HEK293T (cell line): ENCODE measurements around the gene EIF4E3.

Experiments
- ARNT ChIP-seq: fragments of 450-650 bp; IDR thresholded peaks from 2 replicates; pipeline ENCODE4 v1.6.1; 2017; ENCODE audit warnings: mild to moderate bottlenecking
- BHLHE40 ChIP-seq: fragments of 450-650 bp; IDR thresholded peaks from 2 replicates; pipeline ENCODE4 v1.6.1; 2016; ENCODE audit warnings: mild to moderate bottlenecking, moderate library complexity, borderline replicate concordance
- CTBP1 ChIP-seq: fragments of 450-650 bp; IDR thresholded peaks from 2 replicates; pipeline ENCODE4 v1.6.1; 2016; ENCODE audit warnings: borderline replicate concordance
- ELF4 ChIP-seq: fragments of 450-650 bp; IDR thresholded peaks from 2 replicates; pipeline ENCODE4 v1.6.1; 2017; ENCODE audit warnings: antibody characterized with exemption
- LEF1 ChIP-seq: fragments of 450-650 bp; IDR thresholded peaks from 2 replicates; pipeline ENCODE4 v1.6.1; 2017; ENCODE audit warnings: mild to moderate bottlenecking, borderline replicate concordance
- SP1 ChIP-seq: fragments of 450-650 bp; IDR thresholded peaks from 2 replicates; pipeline ENCODE4 v1.6.1; 2017
- TARDBP ChIP-seq: fragments of 450-650 bp; IDR thresholded peaks from 2 replicates; pipeline ENCODE4 v1.6.1; 2016
- ZNF384 ChIP-seq: fragments of 450-650 bp; IDR thresholded peaks from 2 replicates; pipeline ENCODE4 v1.6.1; 2016
- TF ChIP-seq, protein P1 (sequence below): fragments of 450-650 bp; IDR thresholded peaks from 2 replicates; pipeline ENCODE4 v1.6.1; 2016

DNA sequence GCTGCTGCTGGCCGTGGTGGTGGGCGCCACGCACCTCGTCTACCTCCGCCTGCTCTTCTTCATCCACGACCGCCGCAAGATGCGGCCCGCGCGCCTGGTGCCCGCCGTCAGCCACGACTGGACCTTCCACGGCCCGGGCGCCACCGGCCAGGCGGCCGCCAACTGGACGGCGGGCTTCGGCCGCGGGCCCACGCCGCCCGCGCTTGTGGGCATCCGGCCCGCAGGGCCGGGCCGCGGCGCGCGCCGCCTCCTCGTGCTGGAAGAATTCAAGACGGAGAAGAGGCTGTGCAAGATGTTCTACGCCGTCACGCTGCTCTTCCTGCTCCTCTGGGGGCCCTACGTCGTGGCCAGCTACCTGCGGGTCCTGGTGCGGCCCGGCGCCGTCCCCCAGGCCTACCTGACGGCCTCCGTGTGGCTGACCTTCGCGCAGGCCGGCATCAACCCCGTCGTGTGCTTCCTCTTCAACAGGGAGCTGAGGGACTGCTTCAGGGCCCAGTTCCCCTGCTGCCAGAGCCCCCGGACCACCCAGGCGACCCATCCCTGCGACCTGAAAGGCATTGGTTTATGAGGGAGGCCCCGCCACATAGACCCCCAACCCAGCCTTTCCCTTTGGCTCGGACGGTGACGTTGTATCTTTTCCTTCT, 29.5 kb upstream of the EIF4E3 start:
- TF ChIP-seq TARDBP: no peak
- TF ChIP-seq ARNT: no peak
- TF ChIP-seq SP1: no peak
- TF ChIP-seq LEF1: no peak
- TF ChIP-seq, protein P1, sequence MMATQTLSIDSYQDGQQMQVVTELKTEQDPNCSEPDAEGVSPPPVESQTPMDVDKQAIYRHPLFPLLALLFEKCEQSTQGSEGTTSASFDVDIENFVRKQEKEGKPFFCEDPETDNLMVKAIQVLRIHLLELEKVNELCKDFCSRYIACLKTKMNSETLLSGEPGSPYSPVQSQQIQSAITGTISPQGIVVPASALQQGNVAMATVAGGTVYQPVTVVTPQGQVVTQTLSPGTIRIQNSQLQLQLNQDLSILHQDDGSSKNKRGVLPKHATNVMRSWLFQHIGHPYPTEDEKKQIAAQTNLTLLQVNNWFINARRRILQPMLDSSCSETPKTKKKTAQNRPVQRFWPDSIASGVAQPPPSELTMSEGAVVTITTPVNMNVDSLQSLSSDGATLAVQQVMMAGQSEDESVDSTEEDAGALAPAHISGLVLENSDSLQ: no peak
- TF ChIP-seq BHLHE40: no peak
- no peak for TF ChIP-seq ELF4
- TF ChIP-seq ZNF384: no peak
- TF ChIP-seq CTBP1: no peak
